Germinal center (tissue), 1 donor: ENCODE results near the gene UMODL1.

Experiments
- DNase-seq: peaks from one replicate; pipeline ENCODE4 v3.0.0; 2012; ENCODE audit warnings: mixed read lengths, low spot score

UMODL1 gene

DNA sequence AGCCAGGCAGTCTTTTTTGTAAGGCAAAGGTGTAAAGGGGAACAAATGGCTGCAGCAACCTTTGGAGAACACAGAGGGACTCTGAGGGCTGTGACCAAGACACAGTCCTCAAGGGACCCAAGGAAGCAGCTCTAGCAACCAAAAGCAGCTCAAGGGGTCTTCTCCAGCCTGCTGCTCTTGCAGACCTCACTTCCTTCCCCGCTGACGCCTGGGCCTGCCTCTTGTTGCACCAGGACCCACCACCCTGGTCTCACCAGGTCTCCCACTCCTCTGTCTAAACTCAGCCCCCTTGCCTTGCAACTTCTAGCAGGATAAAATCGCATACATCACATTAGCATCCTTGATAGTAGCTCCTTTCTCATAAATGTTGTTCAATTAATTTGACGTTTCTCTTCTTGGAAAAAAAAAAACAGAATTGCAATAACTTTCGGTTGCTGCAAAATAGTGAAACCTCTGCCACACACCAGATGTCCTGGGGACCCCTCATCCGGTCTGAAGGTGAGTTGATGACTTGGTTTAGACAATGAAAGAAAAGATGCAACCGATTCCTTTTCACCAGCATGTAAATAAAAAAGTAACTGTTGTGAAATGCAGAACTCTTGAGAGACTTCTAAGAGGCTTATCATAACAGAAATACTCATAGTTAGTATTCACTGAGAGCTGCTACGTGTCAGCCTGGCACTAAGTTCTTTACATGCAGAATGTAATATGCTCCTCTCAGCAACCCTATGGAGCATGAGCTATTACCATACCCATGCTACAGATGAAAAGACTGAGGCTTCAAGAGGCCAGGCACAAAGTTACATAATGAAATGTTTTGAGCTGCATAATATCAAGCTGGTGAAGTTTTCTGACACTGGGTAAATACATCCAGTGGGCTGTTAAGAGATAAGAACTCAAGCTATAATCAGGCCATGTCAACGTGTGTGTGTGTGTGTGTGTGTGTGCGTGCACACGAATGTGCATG, 58.5 kb downstream of the UMODL1 start:
- DNase-seq, result no peak

DNA sequence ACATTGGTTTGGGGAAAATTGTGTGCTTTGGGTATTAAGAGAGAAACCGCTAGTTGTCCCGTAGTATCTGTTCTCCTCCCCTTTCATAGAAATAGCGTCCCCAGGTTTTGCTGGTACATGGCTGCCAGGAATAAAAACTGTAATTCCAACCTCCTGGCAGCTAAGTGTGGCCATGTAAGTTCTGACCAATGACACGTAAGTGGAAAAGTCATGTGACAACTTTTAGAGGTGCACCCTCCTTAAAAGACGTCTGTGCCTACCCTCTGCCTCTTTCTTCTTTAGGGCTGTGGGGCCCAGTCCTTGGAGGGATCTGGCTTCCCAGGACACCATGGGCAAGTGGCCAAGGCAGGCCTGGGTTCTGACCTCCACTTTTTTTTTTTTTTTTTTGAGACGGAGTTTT, 59.3 kb downstream of the UMODL1 start:
- no peak for DNase-seq

DNA sequence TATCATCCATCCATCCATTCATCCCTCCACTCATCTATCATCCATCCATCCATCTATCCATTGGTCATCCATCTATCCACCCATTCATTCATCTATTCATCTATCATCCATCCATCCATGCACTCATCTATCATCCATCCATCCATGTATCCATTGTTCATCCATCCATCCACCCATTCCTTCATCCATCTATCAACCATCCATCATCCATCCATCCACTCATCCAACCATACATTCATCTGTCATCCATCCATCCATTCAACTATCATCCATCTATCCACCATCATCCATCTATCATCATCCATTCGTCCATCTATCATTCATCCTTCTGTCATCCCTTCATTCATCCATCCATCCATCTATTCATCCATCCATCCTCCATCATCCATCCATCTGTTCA, 61.1 kb downstream of the UMODL1 start:
- no peak for DNase-seq

DNA sequence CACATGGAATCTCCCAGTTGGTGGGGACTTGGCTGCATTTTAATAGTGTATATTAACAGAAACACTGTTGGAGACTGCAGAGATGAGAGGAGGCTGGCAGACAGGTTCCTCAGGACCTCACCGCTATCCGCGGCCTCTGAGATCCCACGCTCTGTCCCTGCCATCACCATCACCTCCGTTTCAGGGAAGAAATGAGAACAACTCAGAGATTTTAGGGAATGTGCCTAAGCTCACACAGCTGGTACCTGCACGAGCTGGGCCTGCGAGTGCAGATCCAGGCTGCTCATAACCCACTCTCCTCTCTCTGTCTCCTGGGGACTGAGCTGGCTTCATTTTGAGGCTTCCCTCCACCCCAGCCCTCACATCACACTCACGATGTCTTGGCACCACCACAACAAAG, 62.0 kb downstream of the UMODL1 start:
- DNase-seq, result no peak

DNA sequence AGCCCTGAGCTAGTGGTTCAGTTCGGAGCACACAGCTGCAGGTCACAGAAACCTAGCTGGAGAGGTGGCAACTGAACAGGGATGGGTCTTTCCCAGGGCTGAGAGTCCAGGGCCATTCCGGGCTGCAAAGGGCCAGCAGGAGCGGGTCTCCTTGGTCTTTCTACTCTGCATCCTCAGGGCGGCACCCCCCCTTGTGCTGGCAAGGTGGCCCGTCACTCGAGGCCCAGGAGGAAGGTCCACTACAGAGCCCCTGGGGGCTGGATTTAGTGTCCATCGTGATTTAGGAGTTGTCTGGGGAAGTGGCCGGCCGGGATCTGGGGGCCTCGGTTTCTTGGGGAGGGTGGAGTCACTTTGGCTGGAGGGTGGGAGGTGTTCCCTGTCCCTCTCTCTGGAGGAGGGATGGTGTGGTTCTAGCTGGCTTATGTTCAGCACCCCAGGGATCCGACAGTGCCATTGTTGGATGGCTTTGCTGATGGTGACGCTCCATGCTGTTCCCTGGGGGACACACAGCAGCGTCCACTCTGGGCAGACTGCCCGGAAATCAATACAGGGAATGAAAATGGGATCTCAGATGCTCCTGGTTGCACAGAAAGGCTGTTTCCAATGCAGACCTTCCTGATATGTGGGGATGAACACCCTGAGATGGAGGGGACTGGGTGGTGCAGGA, 64.4 kb downstream of the UMODL1 start:
- DNase-seq, result no peak

DNA sequence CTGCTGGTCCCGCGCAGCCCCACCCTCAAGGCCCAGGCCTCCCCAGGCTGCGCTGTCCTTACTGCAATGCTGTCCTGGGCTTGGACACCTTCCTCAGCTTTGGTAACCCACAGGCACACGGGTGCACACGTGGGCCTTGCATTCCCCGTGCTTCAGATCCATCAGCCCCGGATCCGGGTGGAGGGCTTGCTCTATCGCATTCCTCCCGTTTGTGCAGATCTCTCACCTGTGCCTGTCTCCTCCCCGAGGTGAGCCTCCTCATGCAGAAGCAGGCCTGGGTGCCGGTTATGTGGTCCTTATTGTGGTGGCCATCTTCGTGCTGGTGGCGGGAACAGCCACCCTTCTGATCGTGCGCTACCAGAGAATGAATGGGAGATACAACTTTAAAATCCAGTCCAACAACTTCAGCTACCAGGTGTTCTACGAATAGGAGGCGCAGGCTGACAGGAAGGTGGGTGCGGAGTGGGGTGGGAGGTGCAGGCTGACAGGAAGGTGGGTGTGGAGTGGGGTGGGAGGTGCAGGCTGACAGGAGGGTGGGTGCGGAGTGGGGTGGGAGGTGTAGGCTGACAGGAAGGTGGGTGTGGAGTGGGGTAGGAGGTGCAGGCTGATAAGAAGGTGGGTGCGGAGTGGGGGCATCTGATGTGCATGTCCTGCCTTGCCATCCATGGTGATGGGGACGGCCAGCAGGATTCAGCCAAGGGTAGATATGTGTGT, 66.2 kb downstream of the UMODL1 start:
- DNase-seq, result no peak

DNA sequence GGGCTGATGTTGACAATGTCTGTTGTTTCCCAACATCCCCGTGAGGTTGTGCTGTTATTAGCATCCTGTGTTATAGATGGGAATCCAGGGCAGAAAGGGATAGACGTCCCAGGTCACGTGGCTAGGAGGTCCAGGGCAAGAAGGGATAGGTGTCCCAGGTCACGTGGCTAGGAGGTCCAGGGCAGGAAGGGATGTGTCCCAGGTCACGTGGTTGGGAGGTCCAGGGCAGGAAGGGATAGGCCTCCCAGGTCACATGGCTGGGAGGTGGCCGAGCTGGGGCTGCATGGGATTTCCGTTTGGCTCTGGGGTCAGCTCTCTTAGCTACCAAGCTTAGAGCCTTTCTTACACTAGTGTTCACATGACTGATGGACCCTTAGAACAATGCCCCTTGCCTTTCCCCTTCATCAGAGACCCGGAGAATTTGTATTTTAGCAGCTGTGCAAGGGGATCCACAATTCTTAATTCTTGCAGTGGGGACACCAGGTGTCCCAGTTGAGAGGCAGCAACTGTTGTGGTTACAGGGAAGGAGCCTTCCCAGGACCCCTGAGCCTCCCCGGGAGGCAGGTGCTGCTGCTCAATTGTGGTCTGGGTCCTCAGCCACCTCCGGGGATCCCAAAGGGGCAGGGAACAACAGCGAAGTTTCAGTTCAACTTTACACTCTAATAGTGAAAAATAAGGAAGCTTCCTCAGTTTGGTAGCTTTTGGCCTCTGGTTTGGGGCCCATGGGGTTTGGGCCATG, 69.2 kb downstream of the UMODL1 start:
- DNase-seq, result no peak

DNA sequence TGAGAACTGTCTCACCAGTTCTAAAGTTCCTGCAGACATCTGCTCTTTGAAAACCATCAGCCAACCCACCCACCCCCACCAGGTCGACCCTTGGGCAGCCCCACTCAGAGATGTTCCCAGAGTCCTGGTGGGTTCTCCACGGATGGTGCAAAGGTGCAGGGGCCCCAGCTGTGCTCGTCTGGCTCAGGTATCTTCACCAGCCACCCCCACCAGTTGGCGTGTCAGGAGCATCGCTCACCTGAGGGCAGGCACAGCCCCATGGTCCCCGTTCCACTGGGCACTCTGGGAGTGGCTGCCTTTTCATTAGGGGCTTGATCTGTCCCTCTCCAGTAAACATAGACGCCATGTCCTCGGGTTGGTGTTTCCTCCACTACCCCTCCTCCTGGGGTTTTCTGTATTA, 70.5 kb downstream of the UMODL1 start:
- no peak for DNase-seq

DNA sequence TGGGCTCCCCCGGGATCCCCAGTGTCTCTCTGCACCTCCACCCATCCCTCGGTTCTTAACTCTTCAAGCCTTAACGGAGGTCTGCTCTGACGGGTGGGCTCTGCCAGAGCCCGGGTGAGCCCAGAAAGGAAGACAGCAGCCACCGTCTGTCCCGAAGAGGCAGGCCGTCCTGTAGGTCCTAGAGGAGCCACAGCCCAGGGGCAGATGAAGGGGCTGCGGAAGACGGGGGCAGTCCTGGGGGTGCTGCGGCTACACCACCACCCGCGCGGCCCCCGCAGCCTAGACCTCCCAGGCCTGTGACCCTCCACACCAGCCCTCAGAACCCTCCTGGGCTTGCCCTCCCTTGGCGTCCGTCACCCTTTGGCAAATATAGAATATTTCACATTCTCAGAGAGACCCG, 71.0 kb downstream of the UMODL1 start:
- DNase-seq, result no peak

DNA sequence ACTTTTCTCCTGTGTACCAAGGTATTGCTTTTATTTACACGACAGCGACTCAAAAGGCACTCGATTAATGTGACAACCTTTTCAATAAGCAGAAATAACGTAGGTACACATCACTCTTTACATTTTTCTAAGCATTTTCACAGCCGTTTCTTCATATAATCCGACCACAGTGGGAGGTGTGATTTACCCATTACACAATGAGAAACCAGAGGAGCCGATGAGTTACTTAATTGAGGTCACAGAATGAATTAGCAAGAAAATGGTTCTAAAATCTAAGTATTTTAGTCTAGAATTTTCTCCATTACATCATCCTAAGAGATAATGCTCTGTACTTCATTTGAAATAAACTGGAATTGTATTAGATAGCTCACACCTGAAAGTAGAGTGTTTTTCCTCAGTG, 71.5 kb downstream of the UMODL1 start:
- DNase-seq, result no peak

DNA sequence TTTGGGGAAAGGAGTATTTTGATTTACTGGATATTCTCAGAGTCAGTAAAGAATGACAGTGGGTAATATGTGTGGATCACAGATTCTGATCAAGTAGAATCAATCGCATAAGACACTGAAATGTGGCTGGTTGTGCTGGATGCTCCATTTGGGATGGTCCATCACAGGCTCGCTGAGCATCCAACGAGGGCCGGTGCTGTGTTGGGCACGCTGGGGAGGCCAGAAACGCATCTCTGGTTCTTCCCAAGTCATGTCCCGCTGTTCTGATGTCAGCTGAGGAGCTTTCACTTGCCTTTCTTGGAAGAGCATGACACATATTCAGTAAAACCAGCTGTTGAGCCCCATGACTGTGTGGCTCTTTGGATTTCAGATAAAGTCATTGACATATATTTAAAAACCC, 72.0 kb downstream of the UMODL1 start:
- DNase-seq, result no peak

DNA sequence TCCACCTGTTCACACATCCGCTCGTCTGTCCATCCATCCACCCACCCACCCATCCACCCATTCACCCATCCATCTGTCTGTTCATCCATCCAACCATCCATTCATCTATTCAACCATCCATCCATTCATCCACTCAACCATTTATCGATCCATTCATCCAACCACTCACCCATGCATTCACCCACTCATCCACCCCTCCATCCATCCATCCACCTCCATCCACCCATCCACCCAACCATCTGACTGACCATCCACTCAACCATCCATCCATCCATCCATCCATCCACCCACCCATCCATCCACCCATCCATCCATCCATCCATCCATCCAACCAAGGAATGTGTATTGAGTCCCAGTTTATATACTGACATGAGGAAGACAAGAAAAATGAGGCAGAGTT, 73.1 kb downstream of the UMODL1 start:
- no peak for DNase-seq

DNA sequence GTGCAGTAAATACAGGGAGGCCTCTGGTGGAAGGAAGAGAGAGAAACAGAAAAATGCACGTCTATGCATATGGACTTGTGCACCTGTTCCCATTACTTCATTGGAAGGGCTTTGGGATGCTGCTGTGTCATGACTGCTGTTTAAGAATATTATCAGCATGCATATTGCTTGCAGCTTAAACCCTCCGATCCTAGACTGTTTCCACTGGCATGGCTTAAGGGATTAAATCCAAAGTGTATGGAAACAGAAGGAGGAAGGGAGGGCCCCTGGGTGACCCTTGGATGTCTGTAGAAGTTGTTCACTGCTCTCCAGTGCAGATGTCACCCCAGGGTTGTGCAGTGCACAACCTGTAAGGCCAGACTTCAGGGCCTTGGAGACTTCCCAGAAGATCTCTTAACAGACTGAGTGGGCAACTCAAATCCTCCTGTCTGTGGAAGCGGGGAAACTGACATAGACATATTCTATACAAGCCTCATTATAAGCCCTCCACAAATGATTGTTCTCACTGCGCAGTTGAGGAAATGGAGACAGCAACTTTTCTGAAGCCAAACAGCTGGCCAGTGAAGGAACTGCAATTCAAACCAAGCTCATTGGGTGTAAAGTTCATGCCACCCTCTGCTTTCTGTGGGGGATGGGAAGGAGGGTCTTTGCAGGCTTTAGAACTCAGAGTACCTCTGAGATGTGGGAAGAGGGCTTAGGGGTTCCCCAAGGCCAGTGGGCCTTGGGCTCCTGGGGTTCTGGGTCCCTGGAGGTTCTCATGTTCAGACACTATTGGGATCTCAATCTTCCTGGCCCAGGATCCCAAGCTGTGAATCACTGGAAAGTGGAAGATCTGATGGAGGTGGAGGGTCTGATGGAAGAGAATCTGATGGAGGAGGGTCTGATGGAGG, 73.8 kb downstream of the UMODL1 start:
- DNase-seq, result no peak

DNA sequence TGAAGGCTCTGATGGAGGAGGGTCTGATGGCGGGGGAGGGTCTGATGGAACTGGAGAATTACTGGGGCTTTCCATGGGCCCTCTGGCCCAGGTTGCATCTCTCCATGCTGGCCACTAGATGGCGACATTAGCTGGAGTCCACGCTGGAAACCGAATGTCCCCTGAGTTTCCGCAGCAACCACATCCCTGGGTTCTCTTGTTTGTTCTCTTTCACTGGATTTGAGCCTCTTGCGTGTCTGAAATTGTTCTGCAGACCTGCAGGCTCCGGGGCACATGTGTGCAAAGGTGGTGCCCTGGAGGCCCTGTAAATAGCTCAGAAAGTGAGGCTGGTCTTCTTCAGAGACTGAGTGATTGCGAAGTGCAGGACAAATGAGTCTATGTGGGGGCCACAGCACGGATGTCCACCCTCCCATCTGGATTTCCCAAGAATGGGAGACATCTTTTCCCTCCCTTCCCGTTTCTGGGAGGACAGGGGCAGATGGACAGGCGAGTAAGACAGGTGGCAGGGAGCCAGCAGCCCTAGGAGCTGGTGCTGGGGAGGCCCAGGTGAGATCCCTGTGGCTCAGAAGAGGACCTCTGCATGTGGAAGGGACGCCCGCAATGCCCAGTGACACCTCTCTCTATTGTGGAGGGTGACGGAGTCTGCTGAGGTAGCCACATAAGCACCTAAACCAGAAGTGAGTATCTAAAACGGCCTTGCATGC, 74.6 kb downstream of the UMODL1 start:
- peak; percentile 84 for DNase-seq

DNA sequence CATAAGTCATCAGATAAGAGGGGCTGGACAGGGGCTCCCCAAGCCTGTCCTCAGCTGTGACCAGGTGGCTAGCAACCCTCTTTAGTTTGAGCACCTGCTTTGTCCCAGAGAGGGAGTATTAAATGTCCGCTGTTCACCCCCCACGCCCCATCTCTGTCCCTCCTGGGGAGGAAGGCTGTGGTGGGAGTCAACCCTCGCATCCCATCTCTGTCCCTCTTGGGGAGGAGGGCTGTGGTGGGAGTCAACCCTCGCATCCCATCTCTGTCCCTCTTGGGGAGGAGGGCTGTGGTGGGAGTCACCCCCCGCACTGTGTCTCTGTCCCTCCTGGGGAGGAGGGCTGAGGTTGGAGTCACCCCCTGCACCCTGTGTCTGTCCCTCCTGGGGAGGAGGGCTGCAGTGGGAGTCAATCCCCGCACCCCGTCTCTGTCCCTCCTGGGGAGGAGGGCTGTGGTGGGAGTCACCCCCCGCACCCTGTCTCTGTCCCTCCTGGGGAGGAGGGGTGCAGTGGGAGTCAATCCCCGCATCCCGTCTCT, 75.2 kb downstream of the UMODL1 start:
- DNase-seq, result no peak

DNA sequence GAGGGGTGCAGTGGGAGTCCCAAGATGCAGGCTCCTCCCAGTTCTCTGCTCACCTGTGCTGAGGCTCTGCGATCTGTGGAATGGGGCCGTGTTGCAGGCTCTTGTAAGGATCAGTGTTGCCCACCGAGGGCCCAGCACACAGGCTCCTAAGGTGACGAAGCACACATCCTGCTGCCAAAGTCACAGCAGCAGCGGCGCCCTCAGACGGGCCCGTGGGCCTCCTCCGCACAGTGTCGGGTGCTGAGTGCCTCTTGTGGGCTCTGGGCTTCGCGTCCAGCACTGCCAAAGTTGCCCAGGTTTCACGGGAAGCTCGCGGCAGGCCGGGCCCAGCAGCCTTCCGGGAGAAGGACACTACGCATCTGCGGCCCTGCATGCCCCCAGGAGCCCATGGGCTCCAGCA, 75.7 kb downstream of the UMODL1 start:
- no peak for DNase-seq

DNA sequence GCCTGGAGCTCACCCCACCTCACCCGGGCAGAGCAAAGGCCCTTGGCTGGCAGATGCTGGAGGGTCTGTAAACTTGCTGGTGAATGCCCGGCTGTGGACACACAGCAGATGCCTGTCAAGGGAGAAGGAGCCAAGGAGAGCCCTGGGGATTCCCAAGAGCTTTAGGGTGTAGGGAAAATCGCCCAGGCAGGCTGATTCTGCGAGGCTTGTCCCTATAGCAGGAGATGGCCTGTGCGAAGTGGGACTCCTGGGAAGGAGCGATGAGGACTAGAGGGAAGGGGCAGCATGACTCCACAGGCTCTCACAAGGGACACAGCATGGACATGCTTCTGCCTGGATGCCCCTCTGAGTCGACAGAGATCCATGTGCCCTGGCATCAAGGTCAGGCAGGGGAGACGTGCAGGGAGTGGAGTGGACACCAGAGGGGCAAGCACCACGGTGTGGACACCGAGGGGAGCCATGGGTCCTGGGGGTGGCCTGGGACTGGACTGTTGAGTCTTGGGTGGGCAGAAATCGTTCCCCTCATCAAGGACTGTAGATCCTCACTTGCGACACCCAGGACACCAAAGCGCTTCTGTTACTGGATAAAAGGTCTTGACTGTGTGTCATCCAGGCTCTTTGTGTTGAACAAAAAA, 76.4 kb downstream of the UMODL1 start:
- DNase-seq, result no peak

DNA sequence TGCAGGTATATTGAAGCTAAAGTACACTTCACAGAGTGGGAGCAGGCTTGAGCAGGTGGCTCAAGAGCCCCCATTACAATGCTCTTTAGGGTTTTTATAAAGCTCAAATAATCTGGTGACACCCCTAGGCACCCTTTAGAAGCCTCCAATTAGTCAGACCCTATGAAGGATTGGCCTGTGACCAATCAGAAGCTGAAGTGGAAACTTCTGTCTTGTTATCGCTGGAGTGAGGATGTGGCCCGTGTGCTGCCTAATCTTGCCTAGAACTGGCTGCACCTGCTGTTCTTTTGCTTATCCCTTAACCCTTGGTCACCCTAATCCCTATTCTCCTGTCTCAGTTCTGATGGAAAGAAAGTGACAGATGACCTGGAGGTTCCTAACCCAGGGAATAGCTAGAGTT, 77.0 kb downstream of the UMODL1 start:
- no peak for DNase-seq

DNA sequence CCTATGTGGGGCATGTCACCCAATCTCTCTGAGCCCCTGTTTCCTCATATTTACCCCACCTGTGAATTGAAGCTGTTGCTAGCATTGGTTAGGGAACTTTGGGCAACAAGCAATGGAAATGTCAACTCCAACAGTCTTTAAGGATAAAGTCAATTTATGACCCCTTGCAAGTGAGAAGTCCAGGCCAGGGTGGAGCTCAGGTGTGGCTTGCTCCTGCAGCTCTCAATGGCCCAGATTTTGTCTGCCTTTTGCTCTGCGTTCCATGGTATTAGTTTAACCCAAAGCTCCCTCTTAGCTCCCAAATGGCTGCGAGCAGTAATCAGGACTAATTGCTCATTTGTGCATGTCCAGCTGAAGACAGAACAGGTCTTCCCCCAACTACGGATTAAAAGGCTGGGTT, 77.5 kb downstream of the UMODL1 start:
- DNase-seq, result no peak
